Activated CD8-positive, alpha-beta T cell treated with anti-CD3 and anti-CD28 coated beads for 36 hours (primary cell): ENCODE results near the gene ELF4. TPM values are rescaled to one million over a fixed set of nuclear protein-coding genes. Genes with fewer than 3 reads are reported as not detected.

Experiments used
- ATAC-seq: fragments of 200-7000 bp; cut with Tn5 transposase; one replicate; pipeline ENCODE4 v1.10.0; 2021; ENCODE audit warnings: mild to moderate bottlenecking, moderate library complexity
- CTCF ChIA-PET: fragments of 350-600 bp; sonication (Branson Sonifier 250); formaldehyde crosslinking; loops from one replicate; lab custom pipeline; 2021; ENCODE audit warnings: antibody characterized with exemption; lab: Charles Lee
- POLR2A ChIA-PET: fragments of 350-600 bp; sonication (Branson Sonifier 250); formaldehyde crosslinking; loops from one replicate; lab custom pipeline; 2021; ENCODE audit warnings: antibody characterized with exemption; lab: Charles Lee
- DNase-seq: peaks from one replicate; pipeline ENCODE4 v3.0.0-alpha.2; 2020
- H3K27ac Mint-ChIP-seq: one replicate; pipeline ENCODE4 v1.8.0; 2021; ENCODE audit warnings: mild to moderate bottlenecking, mixed read lengths
- H3K27me3 Mint-ChIP-seq: one replicate; pipeline ENCODE4 v1.8.0; 2021; ENCODE audit warnings: mixed read lengths
- H3K36me3 Mint-ChIP-seq: one replicate; pipeline ENCODE4 v1.8.0; 2021; ENCODE audit warnings: low read depth, mixed read lengths
- H3K4me1 Mint-ChIP-seq: one replicate; pipeline ENCODE4 v1.8.0; 2021; ENCODE audit warnings: low read depth, mixed read lengths
- H3K4me3 Mint-ChIP-seq: one replicate; pipeline ENCODE4 v1.8.0; 2021; ENCODE audit warnings: mild to moderate bottlenecking, moderate library complexity, mixed read lengths
- H3K9me3 Mint-ChIP-seq: one replicate; pipeline ENCODE4 v1.8.0; 2021; ENCODE audit warnings: mixed read lengths
- intact Hi-C: fragments of 100-400 bp; cut with micrococcal nuclease; formaldehyde crosslinking; loops from one replicate; pipeline ENCODE4 v1.10.0; 2022
- total RNA-seq, 2 experiments: library from RNA; stranded (reverse); gene quantifications; one replicate each; pipeline ENCODE4 v1.2.3, GENCODE V29; 2021
- TF ChIP-seq, protein P1 (sequence below): fragments of 200-600 bp; IDR thresholded peaks from one replicate; pipeline ENCODE4 v1.8.0; 2022; ENCODE audit warnings: antibody characterized with exemption, mild to moderate bottlenecking

ELF4 gene
- total RNA-seq, 2 experiments from 2014 or later: 17.5 TPM

DNA sequence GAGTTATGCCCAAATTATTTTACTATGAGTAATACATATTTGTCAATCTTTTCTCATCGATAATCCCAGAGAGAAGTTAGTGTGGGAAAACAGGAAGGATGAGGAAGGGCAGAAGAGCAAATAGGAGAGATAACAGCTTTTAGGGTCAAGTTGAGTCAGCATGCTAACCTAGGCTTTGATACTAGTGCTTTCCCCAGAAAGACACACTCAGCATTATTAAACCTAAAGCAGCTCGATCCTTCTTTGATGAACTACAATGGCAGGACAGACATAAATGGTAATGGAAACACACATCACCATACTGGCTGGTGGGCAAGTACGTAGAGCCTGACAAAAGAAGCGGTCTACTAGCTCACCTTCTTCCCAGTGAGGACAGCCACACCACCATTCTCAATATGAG lies 34.8 kb upstream of the ELF4 start:
- no peaks in the 10 kb centered on the region for H3K4me1 Mint-ChIP-seq
- H3K9me3 Mint-ChIP-seq: no peaks in the 10 kb centered on the region
- ChIA-PET CTCF (interaction anchor here (1.0 to 1.3 kb wide), 2 partner anchors 9 to 12 kb away, joined by 3 to 4 read pairs; no protein-coding TSS in a partner anchor), POLR2A (no interaction called here)
- intact Hi-C loops: no loop called here
- ATAC-seq (no peak), DNase-seq (no peak)
- no peak overlapping the region for H3K27ac Mint-ChIP-seq
- TF ChIP-seq, protein P1, sequence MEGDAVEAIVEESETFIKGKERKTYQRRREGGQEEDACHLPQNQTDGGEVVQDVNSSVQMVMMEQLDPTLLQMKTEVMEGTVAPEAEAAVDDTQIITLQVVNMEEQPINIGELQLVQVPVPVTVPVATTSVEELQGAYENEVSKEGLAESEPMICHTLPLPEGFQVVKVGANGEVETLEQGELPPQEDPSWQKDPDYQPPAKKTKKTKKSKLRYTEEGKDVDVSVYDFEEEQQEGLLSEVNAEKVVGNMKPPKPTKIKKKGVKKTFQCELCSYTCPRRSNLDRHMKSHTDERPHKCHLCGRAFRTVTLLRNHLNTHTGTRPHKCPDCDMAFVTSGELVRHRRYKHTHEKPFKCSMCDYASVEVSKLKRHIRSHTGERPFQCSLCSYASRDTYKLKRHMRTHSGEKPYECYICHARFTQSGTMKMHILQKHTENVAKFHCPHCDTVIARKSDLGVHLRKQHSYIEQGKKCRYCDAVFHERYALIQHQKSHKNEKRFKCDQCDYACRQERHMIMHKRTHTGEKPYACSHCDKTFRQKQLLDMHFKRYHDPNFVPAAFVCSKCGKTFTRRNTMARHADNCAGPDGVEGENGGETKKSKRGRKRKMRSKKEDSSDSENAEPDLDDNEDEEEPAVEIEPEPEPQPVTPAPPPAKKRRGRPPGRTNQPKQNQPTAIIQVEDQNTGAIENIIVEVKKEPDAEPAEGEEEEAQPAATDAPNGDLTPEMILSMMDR: no peak
- H3K4me3 Mint-ChIP-seq: no peak overlapping the region
- H3K27me3 Mint-ChIP-seq: no peaks in the 10 kb centered on the region
- peaks cover 28% of the 10 kb centered on the region for H3K36me3 Mint-ChIP-seq

DNA sequence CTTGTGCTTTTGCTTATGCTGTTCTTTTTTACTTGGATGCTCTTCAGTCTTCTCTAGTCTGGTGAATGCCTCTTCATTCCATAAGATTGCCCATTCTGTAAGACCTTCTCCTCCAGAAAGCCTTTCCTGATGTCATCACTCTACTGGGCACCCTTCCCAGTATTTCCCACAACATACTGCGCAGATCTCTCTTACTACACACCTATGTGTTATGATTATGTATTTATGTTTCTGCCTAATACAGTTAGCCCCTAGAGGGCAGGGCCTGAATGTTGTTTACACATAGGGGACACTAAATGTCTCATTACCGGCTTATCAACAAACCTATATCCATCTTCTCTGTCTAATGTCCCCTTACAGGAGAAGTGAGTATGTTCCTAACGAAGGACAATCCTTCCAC lies 34.2 kb upstream of the ELF4 start:
- no peak for DNase-seq
- Mint-ChIP-seq H3K27me3 (no peaks in the 10 kb centered on the region), H3K36me3 (peaks cover 28% of the 10 kb centered on the region), H3K4me1 (no peaks in the 10 kb centered on the region), H3K4me3 (no peak overlapping the region), H3K9me3 (no peaks in the 10 kb centered on the region), H3K27ac (no peak overlapping the region)
- POLR2A ChIA-PET: no interaction called here
- TF ChIP-seq, protein P1: no peak
- ATAC-seq: no peak
- CTCF ChIA-PET: no interaction called here
- intact Hi-C loops: no loop called here

DNA sequence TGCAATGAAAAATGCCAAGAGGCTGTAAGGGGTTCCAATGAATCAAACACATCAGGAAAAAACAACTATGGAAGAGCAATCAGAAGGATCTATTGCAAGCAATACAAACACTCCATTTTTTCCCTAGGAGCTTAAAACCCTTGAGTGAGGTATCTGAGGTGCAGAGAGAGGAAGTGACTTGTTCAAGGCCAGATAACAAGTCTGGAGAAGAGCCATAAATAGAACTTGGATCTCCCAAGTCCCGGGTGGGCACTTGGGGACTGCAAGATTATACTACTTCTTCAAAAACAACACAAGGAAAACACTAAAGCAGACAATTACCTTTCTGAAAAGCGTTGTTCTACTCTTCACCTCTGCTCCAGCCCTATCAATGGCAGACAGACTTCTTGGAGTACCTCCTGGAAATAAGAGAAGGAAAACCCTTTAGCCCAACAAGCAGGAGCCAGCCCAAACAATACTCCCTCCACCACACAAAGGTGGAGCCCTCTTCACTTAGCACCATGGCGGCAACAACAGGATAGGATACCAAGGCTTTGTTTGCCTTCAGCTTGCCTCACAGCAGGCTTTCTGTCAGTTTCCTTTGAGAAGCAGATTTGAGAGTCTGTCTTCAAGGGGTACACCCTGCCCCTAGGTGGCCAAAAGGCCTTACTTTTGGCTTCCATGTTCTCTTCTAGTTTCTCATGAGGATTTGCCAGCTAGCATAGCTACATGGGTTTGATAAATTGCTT lies 29.3 kb upstream of the ELF4 start:
- CTCF ChIA-PET: interaction anchor here (1.1 to 2.4 kb wide), 3 partner anchors 26 to 60 kb away, joined by 3 to 8 read pairs (median 3); partner anchors contain the start of gene AIFM1
- no peak overlapping the region for H3K27ac Mint-ChIP-seq
- DNase-seq (no peak), ATAC-seq (no peak)
- TF ChIP-seq, protein P1: no peak
- H3K36me3 Mint-ChIP-seq: peaks cover 28% of the 10 kb centered on the region
- POLR2A ChIA-PET: no interaction called here
- intact Hi-C loops: no loop called here
- H3K4me1 Mint-ChIP-seq: no peaks in the 10 kb centered on the region
- H3K9me3 Mint-ChIP-seq: no peaks in the 10 kb centered on the region
- no peak overlapping the region for H3K4me3 Mint-ChIP-seq
- H3K27me3 Mint-ChIP-seq: no peaks in the 10 kb centered on the region

DNA sequence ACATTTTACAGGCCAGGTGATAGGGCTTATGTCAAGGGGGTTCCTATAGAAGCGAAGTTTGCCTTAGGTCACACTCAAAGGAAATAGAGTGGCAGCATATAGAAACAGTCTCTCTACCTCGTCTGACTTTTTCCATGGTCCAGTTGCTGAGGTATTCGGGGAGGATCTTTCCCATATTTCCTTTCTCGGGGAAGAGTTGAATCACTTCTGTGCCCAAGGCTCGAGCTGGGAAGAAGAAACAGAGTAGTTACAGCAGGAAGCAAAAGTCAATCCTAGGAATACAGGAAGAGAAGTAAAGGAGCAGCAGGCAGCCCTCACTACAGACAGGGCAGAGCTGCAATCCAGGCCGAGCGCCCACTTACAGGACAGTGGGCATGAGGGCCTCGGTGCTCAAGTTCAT lies 26.7 kb upstream of the ELF4 start:
- CTCF ChIA-PET: interaction anchor here (1.0 to 1.6 kb wide), 3 partner anchors 11 to 109 kb away, joined by 3 to 4 read pairs (median 3); no protein-coding TSS in a partner anchor
- no peaks in the 10 kb centered on the region for H3K27me3 Mint-ChIP-seq
- H3K4me1 Mint-ChIP-seq: no peaks in the 10 kb centered on the region
- H3K4me3 Mint-ChIP-seq: no peak overlapping the region
- intact Hi-C loops: no loop called here
- ATAC-seq (no peak), DNase-seq (no peak)
- H3K27ac Mint-ChIP-seq: no peak overlapping the region
- POLR2A ChIA-PET: no interaction called here
- TF ChIP-seq, protein P1: no peak
- no peaks in the 10 kb centered on the region for H3K9me3 Mint-ChIP-seq
- peaks cover 22% of the 10 kb centered on the region for H3K36me3 Mint-ChIP-seq

DNA sequence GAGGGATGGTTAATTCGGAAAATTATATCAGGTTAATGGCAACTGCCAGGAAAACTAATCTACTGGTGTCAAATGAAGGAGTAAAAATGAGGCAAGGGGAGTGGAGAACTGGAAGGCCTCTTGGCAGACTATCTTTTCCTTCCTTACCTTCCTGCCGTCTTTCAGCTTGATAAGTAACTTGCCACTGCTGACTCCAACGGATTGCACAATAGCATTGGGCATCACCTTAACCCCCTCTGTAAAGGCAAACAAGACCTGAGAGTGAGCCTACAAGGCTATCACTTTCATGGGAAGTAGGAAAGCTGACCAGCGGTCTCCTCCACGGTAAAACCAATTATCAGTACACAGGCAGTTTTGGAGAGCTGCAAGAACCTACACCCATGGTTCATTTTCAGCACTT lies 26.2 kb upstream of the ELF4 start:
- DNase-seq: no peak
- intact Hi-C loops: no loop called here
- Mint-ChIP-seq H3K36me3 (peaks cover 18% of the 10 kb centered on the region), H3K4me1 (no peaks in the 10 kb centered on the region), H3K27me3 (no peaks in the 10 kb centered on the region), H3K9me3 (no peaks in the 10 kb centered on the region), H3K4me3 (no peak overlapping the region), H3K27ac (no peak overlapping the region)
- ChIA-PET POLR2A (no interaction called here), CTCF (interaction anchor here (1.0 to 1.6 kb wide), 3 partner anchors 11 to 109 kb away, joined by 3 to 4 read pairs (median 3); no protein-coding TSS in a partner anchor)
- ATAC-seq: no peak
- TF ChIP-seq, protein P1: no peak
